Measurements from ENCODE around the gene ZFYVE28. TPM values are rescaled to one million over a fixed set of nuclear protein-coding genes. Genes with fewer than 3 reads are reported as not detected.

The ZFYVE28 gene
- total and polyA plus RNA-seq, 10 of the 15 experiments (the other 5 are each of a cell fraction or from before 2014, with no cell fraction given), result 0.06 to 1.9 (median 0.22) TPM; not detected in 1

GRCh38 chr4:2394528-2394927 lies 23.9 kb downstream of the ZFYVE28 start:
- Histone ChIP-seq H3K4me3 (no peak overlapping the region), H3K9me3 (replicated peaks; ENCODE audit: control insufficient read depth, insufficient read depth, low read length) (no peaks in the 10 kb centered on the region), H3K27ac (ENCODE audit: control insufficient read depth, insufficient read depth) (no peak overlapping the region), H3K27me3 (replicated peaks in 1 of 2; ENCODE audit: control insufficient read depth in 2 of 2, insufficient read depth in 2 of 2, low read length in 1 of 2) (no peaks in the 10 kb centered on the region), H2AFZ (ENCODE audit: control insufficient read depth, low read depth, low read length) (no peak overlapping the region), H3K79me2 (ENCODE audit: control insufficient read depth, insufficient read depth, low read length) (no peaks in the 10 kb centered on the region), H3K4me2 (ENCODE audit: control insufficient read depth, insufficient read depth) (no peak overlapping the region), H3K4me1 (ENCODE audit: control insufficient read depth, insufficient read depth, low read length) (no peaks in the 10 kb centered on the region), H3K36me3 (ENCODE audit: control insufficient read depth in 2 of 2, insufficient read depth in 2 of 2, low read length in 1 of 2) (no peaks in the 10 kb centered on the region), H4K20me1 (ENCODE audit: control insufficient read depth, insufficient read depth) (no peaks in the 10 kb centered on the region), H3K9ac (ENCODE audit: control insufficient read depth, insufficient read depth, low read length) (no peak overlapping the region)
- TF ChIP-seq HSF1 (IDR thresholded peaks at IDR 0.05; ENCODE audit: low read depth, low read length) (no peak), SUZ12 (IDR thresholded peaks at IDR 0.05; ENCODE audit: unreplicated experiment) (no peak), JUNB (IDR thresholded peaks at IDR 0.05) (no peak), TBL1XR1 (IDR thresholded peaks at IDR 0.05; ENCODE audit: low read depth, low read length) (no peak), SP1 (IDR thresholded peaks at IDR 0.05; ENCODE audit: low read depth, low read length) (no peak), KAT2A (conservative IDR thresholded peaks at IDR 0.05; ENCODE audit: control insufficient read depth, low read depth, low read length) (no peak), ZBTB33 (IDR thresholded peaks at IDR 0.05) (no peak), BCL3 (IDR thresholded peaks at IDR 0.05; ENCODE audit: borderline replicate concordance, insufficient read depth, low read depth, low read length, poor library complexity, severe bottlenecking) (no peak), SMC3 (IDR thresholded peaks at IDR 0.05; ENCODE audit: borderline replicate concordance, low read length) (no peak), GABPA (IDR thresholded peaks at IDR 0.05; ENCODE audit: low read depth) (no peak), MXI1 (IDR thresholded peaks at IDR 0.05; ENCODE audit: low read depth, low read length) (no peak), SUPT20H (IDR thresholded peaks at IDR 0.05; ENCODE audit: borderline replicate concordance, control insufficient read depth, low read depth, low read length) (no peak), MYB (IDR thresholded peaks at IDR 0.05; ENCODE audit: borderline replicate concordance, low read depth, low read length) (no peak)
- no peak for DNase-seq (ENCODE audit: low read depth, low spot score)
- ChIA-PET CTCF (interaction anchor here (0.6 to 3.2 kb wide), 2 partner anchors 18 to 98 kb away, joined by 3 to 15 read pairs; no protein-coding TSS in a partner anchor), SMC1A (ENCODE audit: uncharacterized antibody, unreplicated experiment) (interaction anchor here (0.9 to 2.4 kb wide), 3 partner anchors 18 to 175 kb away, joined by 4 to 12 read pairs (median 5); no protein-coding TSS in a partner anchor), POLR2A (no interaction called here), RAD21 (ENCODE audit: unreplicated experiment) (no interaction called here)
- intact Hi-C loops (cut with micrococcal nuclease; ENCODE audit: unreplicated experiment), result no loop called here
- in situ Hi-C loops (cut with MboI), result no loop called here
- BruUV-seq (replicated peaks), result no TSS peak
- ATAC-seq, result no peak
- FAIRE-seq, result no peak
- WGBS (ENCODE audit: insufficient coverage, insufficient replicate concordance, low lambda C conversion rate, missing lambda C conversion rate), result 72% methylated on average over 17 of the region's 17 CpGs

Data from GM12878 (cell line).